H9 (cell line): ENCODE measurements around the gene SOS1. TPM values are rescaled to one million over a fixed set of nuclear protein-coding genes. Genes with fewer than 3 reads are reported as not detected.

Experiments used
- DNase-seq: peaks from one replicate; pipeline ENCODE4 v3.0.0-alpha.2; 2017
- H2AFZ ChIP-seq: one replicate; pipeline ENCODE4 v1.6.1; 2013; ENCODE audit warnings: mild to moderate bottlenecking, low read length, control low read depth, moderate library complexity
- H2AK5ac ChIP-seq: 2 replicates; pipeline ENCODE4 v1.6.1; 2013; ENCODE audit warnings: low read length, control low read depth, mixed read lengths; ENCODE audit not compliant: insufficient read length
- H2BK120ac ChIP-seq: one replicate; pipeline ENCODE4 v1.6.1; 2013; ENCODE audit warnings: low read depth, mild to moderate bottlenecking, low read length, control low read depth, inconsistent platforms; ENCODE audit not compliant: poor library complexity, severe bottlenecking
- H2BK12ac ChIP-seq: 2 replicates; pipeline ENCODE4 v1.6.1; 2013; ENCODE audit warnings: low read length, control low read depth, mixed read lengths, low read depth; ENCODE audit not compliant: insufficient read length
- H2BK15ac ChIP-seq: 2 replicates; pipeline ENCODE4 v1.6.1; 2013; ENCODE audit warnings: low read depth, low read length, control low read depth
- H2BK20ac ChIP-seq: one replicate; pipeline ENCODE4 v1.6.1; 2013; ENCODE audit warnings: low read depth, mild to moderate bottlenecking, low read length, control low read depth, inconsistent platforms; ENCODE audit not compliant: poor library complexity, severe bottlenecking
- H2BK5ac ChIP-seq: 2 replicates; pipeline ENCODE4 v1.6.1; 2013; ENCODE audit warnings: low read length, control low read depth, mixed read lengths; ENCODE audit not compliant: insufficient read length
- H3K14ac ChIP-seq: 2 replicates; pipeline ENCODE4 v1.6.1; 2013; ENCODE audit warnings: low read length, control low read depth; ENCODE audit not compliant: insufficient read depth
- H3K18ac ChIP-seq: 2 replicates; pipeline ENCODE4 v1.6.1; 2013; ENCODE audit warnings: low read depth, mild to moderate bottlenecking, mixed read lengths, low read length, control low read depth; ENCODE audit not compliant: insufficient read length
- H3K23ac ChIP-seq: 2 replicates; pipeline ENCODE4 v1.6.1; 2013; ENCODE audit warnings: low read length, control low read depth, mixed read lengths, low read depth; ENCODE audit not compliant: insufficient read length
- H3K23me2 ChIP-seq: 2 replicates; pipeline ENCODE4 v1.6.1; 2013; ENCODE audit warnings: low read depth, mild to moderate bottlenecking, mixed read lengths, low read length, control low read depth; ENCODE audit not compliant: insufficient read length, poor library complexity, severe bottlenecking
- H3K27ac ChIP-seq: 2 replicates; pipeline ENCODE4 v1.5.1; 2013; ENCODE audit warnings: low read length, control low read depth, mixed read lengths, low read depth; ENCODE audit not compliant: insufficient read length
- H3K27me3 ChIP-seq: 2 replicates; pipeline ENCODE4 v1.6.1; 2013; ENCODE audit warnings: low read length, control low read depth, inconsistent platforms; ENCODE audit not compliant: insufficient read depth
- H3K4ac ChIP-seq: 2 replicates; pipeline ENCODE4 v1.6.1; 2013; ENCODE audit warnings: low read depth, mild to moderate bottlenecking, control low read depth, inconsistent platforms, low read length, moderate library complexity
- H3K4me1 ChIP-seq: 2 replicates; pipeline ENCODE4 v1.6.1; 2013; ENCODE audit warnings: low read length, control low read depth, inconsistent platforms; ENCODE audit not compliant: insufficient read depth
- H3K4me2 ChIP-seq: 2 replicates; pipeline ENCODE4 v1.6.1; 2013; ENCODE audit warnings: low read length, control low read depth, mixed read lengths; ENCODE audit not compliant: insufficient read length, insufficient read depth
- H3K56ac ChIP-seq: 2 replicates; pipeline ENCODE4 v1.6.1; 2013; ENCODE audit warnings: low read depth, mild to moderate bottlenecking, mixed read lengths, low read length, control low read depth; ENCODE audit not compliant: insufficient read length
- H3K79me1 ChIP-seq: 2 replicates; pipeline ENCODE4 v1.6.1; 2013; ENCODE audit warnings: low read depth, mild to moderate bottlenecking, moderate library complexity, low read length, control low read depth, inconsistent platforms; ENCODE audit not compliant: insufficient read depth, poor library complexity, severe bottlenecking
- H3K79me2 ChIP-seq: 2 replicates; pipeline ENCODE4 v1.6.1; 2013; ENCODE audit warnings: low read length, control low read depth, inconsistent platforms; ENCODE audit not compliant: insufficient read depth
- H3K9ac ChIP-seq: 2 replicates; pipeline ENCODE4 v1.6.1; 2013; ENCODE audit warnings: low read length, control low read depth, mixed read lengths; ENCODE audit not compliant: insufficient read length; ENCODE audit errors: extremely low read depth
- H3K9me3 ChIP-seq: one replicate; pipeline ENCODE4 v1.6.1; 2013; ENCODE audit warnings: low read depth, low read length, inconsistent platforms; ENCODE audit not compliant: control insufficient read depth
- H3T11ph ChIP-seq: one replicate; pipeline ENCODE4 v1.6.1; 2013; ENCODE audit warnings: mild to moderate bottlenecking, low read length, control low read depth, inconsistent platforms
- H4K20me1 ChIP-seq: one replicate; pipeline ENCODE4 v1.6.1; 2013; ENCODE audit not compliant: control insufficient read depth, insufficient read length, insufficient read depth
- H4K5ac ChIP-seq: 2 replicates; pipeline ENCODE4 v1.6.1; 2013; ENCODE audit warnings: low read depth, mild to moderate bottlenecking, mixed read lengths, low read length, control low read depth; ENCODE audit not compliant: insufficient read length
- H4K8ac ChIP-seq: replicated peaks from 2 replicates; pipeline ENCODE4 v1.6.1; 2013; ENCODE audit warnings: low read length, control low read depth, mixed read lengths, low read depth; ENCODE audit not compliant: insufficient read length
- H4K91ac ChIP-seq: 2 replicates; pipeline ENCODE4 v1.6.1; 2013; ENCODE audit warnings: low read depth, mild to moderate bottlenecking, moderate library complexity, mixed read lengths, low read length, control low read depth; ENCODE audit not compliant: insufficient read length
- H3K27ac Mint-ChIP-seq, 3 experiments: 2 replicates in 2 of 3; 3 replicates in 1 of 3; pipeline ENCODE4 v1.8.0; 2020 to 2021; ENCODE audit warnings: mixed read lengths in 3 of 3, mild to moderate bottlenecking in 1 of 3, moderate library complexity in 1 of 3
- H3K27me3 Mint-ChIP-seq: 2 replicates; pipeline ENCODE4 v1.8.0; 2021; ENCODE audit warnings: low read depth, mild to moderate bottlenecking, moderate library complexity, mixed read lengths
- H3K36me3 Mint-ChIP-seq, 3 experiments: 2 replicates in 2 of 3; 3 replicates in 1 of 3; pipeline ENCODE4 v1.8.0; 2020 to 2021; ENCODE audit warnings: low read depth in 3 of 3, mixed read lengths in 3 of 3; ENCODE audit not compliant: insufficient read depth in 1 of 3
- H3K4me1 Mint-ChIP-seq, 2 experiments: 2 replicates each; pipeline ENCODE4 v1.8.0; 2020; ENCODE audit warnings: mixed read lengths in 2 of 2
- H3K4me3 Mint-ChIP-seq, 2 experiments: 2 replicates in 1 of 2; 3 replicates in 1 of 2; pipeline ENCODE4 v1.8.0; 2020 to 2021; ENCODE audit warnings: mild to moderate bottlenecking in 2 of 2, mixed read lengths in 2 of 2, moderate library complexity in 1 of 2
- H3K9me3 Mint-ChIP-seq, 2 experiments: 2 replicates in 1 of 2; 3 replicates in 1 of 2; pipeline ENCODE4 v1.8.0; 2020; ENCODE audit warnings: mild to moderate bottlenecking in 2 of 2, mixed read lengths in 2 of 2, moderate library complexity in 1 of 2
- CTCF ChIP-seq: fragments of 200-600 bp; sonication (generic); conservative IDR thresholded peaks from 3 replicates; pipeline ENCODE4 v1.8.0; 2021; ENCODE audit warnings: antibody characterized with exemption, mild to moderate bottlenecking
- WGBS: extraction: QIAGEN DNeasy Blood & Tissue Kit; methylation state at CpG from one replicate; pipeline ENCODE4 v1.1.7; 2013; ENCODE audit warnings: missing lambda C conversion rate, low lambda C conversion rate, mixed read lengths; ENCODE audit not compliant: insufficient read length; ENCODE audit errors: extremely low coverage; 5-methylcytosine and 5-hydroxymethylcytosine counted together
- total RNA-seq: library from RNA; stranded (reverse); gene quantifications from 2 replicates; pipeline ENCODE4 v1.2.1, GENCODE V29; 2021

The SOS1 gene
- total RNA-seq, 1 experiment from 2014 or later: 35.8 TPM

- no peak overlapping the region for H2BK12ac ChIP-seq
- peaks cover 4 to 10% (median 7%) of the 10 kb centered on the region in 3 experiments; a peak in 6 of 7 replicates for H3K36me3 Mint-ChIP-seq
- H4K20me1 ChIP-seq: no peaks in the 10 kb centered on the region
- peaks cover 41 to 42% of the 10 kb centered on the region in 2 experiments for H3K4me1 Mint-ChIP-seq
- H3K14ac ChIP-seq: no peak overlapping the region
- peak overlapping the region in 2 of 3 experiments; percentile 10 to 37; a peak in 5 of 7 replicates for H3K27ac Mint-ChIP-seq
- no peak overlapping the region for H2BK15ac ChIP-seq
- no peak overlapping the region for H2AFZ ChIP-seq
- H3K56ac ChIP-seq: no peak overlapping the region
- H3K9me3 ChIP-seq: no peaks in the 10 kb centered on the region
- H3K18ac ChIP-seq: no peak overlapping the region
- no peak overlapping the region; a peak in 1 of 5 replicates for H3K4me3 Mint-ChIP-seq
- no peaks in the 10 kb centered on the region for H3K23me2 ChIP-seq
- no peak overlapping the region for H3K4ac ChIP-seq
- no peaks in the 10 kb centered on the region for H3K27me3 Mint-ChIP-seq
- H4K5ac ChIP-seq: no peak overlapping the region
- H4K91ac ChIP-seq: no peak overlapping the region
- H3K27me3 ChIP-seq: no peaks in the 10 kb centered on the region
- H3K9me3 Mint-ChIP-seq: no peaks in the 10 kb centered on the region
- H4K8ac ChIP-seq: no peak overlapping the region
- no peak for TF ChIP-seq CTCF
- WGBS: no CpG with 5 or more reads among the region's 2 CpGs
- no peak overlapping the region for H2BK120ac ChIP-seq
- H3K4me2 ChIP-seq: no peak overlapping the region
- H3K27ac ChIP-seq: no peak overlapping the region
- H2BK20ac ChIP-seq: no peak overlapping the region
- no peak for DNase-seq
- H3T11ph ChIP-seq: no peak overlapping the region
- peaks cover 15% of the 10 kb centered on the region for H3K79me1 ChIP-seq
- no peak overlapping the region for H2AK5ac ChIP-seq
- H3K9ac ChIP-seq: no peak overlapping the region
- H3K79me2 ChIP-seq: peaks cover 11% of the 10 kb centered on the region; the same call in 1 of the 2 replicates
- H2BK5ac ChIP-seq: no peak overlapping the region
- H3K4me1 ChIP-seq: no peaks in the 10 kb centered on the region
- H3K23ac ChIP-seq: no peak overlapping the region
Measured at GRCh38 chr2:39107724-39108273, 13.1 kb downstream of the SOS1 start.
